GM19023 (cell line): ENCODE results near the gene PPP3CA.
"Not testable (repeated sequence)": the region's sequence is repeated elsewhere in the genome, so short reads cannot be mapped to it uniquely, and the experiment has no call there.

Experiments
- ATAC-seq: cut with Tn5 transposase; IDR thresholded peaks from one replicate; pipeline ENCODE4 v1.9.1; 2021; ENCODE audit warnings: mild to moderate bottlenecking, moderate library complexity; ENCODE audit not compliant: unreplicated experiment

PPP3CA gene

GRCh38 chr4:101258883-101259282 lies 88.4 kb downstream of the PPP3CA start:
- no peak for ATAC-seq

- ATAC-seq = no peak
Observed at GRCh38 chr4:101256222-101256621, 91.1 kb downstream of the PPP3CA start.

GRCh38 chr4:101254776-101255175 lies 92.5 kb downstream of the PPP3CA start:
- no peak for ATAC-seq

GRCh38 chr4:101253121-101253520 lies 94.2 kb downstream of the PPP3CA start:
- ATAC-seq = no peak

- peak; percentile 63 for ATAC-seq
Observed at GRCh38 chr4:101252721-101253120, 94.6 kb downstream of the PPP3CA start.

- ATAC-seq = no peak
Observed at GRCh38 chr4:101251261-101251660, 96.1 kb downstream of the PPP3CA start.

- ATAC-seq = no peak
Observed at GRCh38 chr4:101244349-101244748, 103.0 kb downstream of the PPP3CA start.

- no peak for ATAC-seq
Observed at GRCh38 chr4:101242441-101242840, 104.9 kb downstream of the PPP3CA start.

GRCh38 chr4:101240099-101240498 lies 107.2 kb downstream of the PPP3CA start:
- no peak for ATAC-seq

GRCh38 chr4:101239665-101240064 lies 107.7 kb downstream of the PPP3CA start:
- no peak for ATAC-seq

GRCh38 chr4:101238706-101239105 lies 108.6 kb downstream of the PPP3CA start:
- ATAC-seq = no peak

- ATAC-seq = no peak
Observed at GRCh38 chr4:101237773-101238172, 109.6 kb downstream of the PPP3CA start.

GRCh38 chr4:101236097-101236496 lies 111.2 kb downstream of the PPP3CA start:
- ATAC-seq = no peak

- not testable (repeated sequence) for ATAC-seq
Observed at GRCh38 chr4:101234141-101234540, 113.2 kb downstream of the PPP3CA start.

GRCh38 chr4:101232074-101232776 lies 115.1 kb downstream of the PPP3CA start:
- no peak for ATAC-seq

GRCh38 chr4:101230801-101231426 lies 116.4 kb downstream of the PPP3CA start:
- no peak for ATAC-seq

- ATAC-seq = no peak
Observed at GRCh38 chr4:101229116-101229515, 118.2 kb downstream of the PPP3CA start.

- no peak for ATAC-seq
Observed at GRCh38 chr4:101227715-101228114, 119.6 kb downstream of the PPP3CA start.

- no peak for ATAC-seq
Observed at GRCh38 chr4:101224358-101225218, 122.7 kb downstream of the PPP3CA start.

GRCh38 chr4:101222156-101222845 lies 125.0 kb downstream of the PPP3CA start:
- ATAC-seq = no peak

GRCh38 chr4:101221294-101221693 lies 126.0 kb downstream of the PPP3CA start:
- no peak for ATAC-seq
